RWPE1 (cell line): ENCODE results near the gene FMNL1.

Experiments
- CTCF ChIA-PET: fragments of 350-600 bp; sonication (Branson Sonifier 250); formaldehyde crosslinking; extraction: SDS; loops from one replicate; lab custom pipeline; 2021; lab: Yijun Ruan, JAX
- POLR2A ChIA-PET: fragments of 400-600 bp; formaldehyde crosslinking; extraction: SDS; loops from one replicate; lab custom pipeline; 2020; ENCODE audit warnings: antibody characterized with exemption; ENCODE audit not compliant: low non-redundant PET; lab: Yijun Ruan, JAX
- DNase-seq: peaks from one replicate; pipeline ENCODE4 v3.0.0; 2012; ENCODE audit warnings: low spot score
- H3K27ac ChIP-seq: fragments of 450-650 bp; 2 replicates; pipeline ENCODE4 v1.5.1; 2017
- CTCF ChIP-seq: fragments of 450-650 bp; conservative IDR thresholded peaks from 2 replicates; pipeline ENCODE4 v1.5.1; 2017; ENCODE audit warnings: low read depth, mild to moderate bottlenecking

FMNL1 gene

DNA sequence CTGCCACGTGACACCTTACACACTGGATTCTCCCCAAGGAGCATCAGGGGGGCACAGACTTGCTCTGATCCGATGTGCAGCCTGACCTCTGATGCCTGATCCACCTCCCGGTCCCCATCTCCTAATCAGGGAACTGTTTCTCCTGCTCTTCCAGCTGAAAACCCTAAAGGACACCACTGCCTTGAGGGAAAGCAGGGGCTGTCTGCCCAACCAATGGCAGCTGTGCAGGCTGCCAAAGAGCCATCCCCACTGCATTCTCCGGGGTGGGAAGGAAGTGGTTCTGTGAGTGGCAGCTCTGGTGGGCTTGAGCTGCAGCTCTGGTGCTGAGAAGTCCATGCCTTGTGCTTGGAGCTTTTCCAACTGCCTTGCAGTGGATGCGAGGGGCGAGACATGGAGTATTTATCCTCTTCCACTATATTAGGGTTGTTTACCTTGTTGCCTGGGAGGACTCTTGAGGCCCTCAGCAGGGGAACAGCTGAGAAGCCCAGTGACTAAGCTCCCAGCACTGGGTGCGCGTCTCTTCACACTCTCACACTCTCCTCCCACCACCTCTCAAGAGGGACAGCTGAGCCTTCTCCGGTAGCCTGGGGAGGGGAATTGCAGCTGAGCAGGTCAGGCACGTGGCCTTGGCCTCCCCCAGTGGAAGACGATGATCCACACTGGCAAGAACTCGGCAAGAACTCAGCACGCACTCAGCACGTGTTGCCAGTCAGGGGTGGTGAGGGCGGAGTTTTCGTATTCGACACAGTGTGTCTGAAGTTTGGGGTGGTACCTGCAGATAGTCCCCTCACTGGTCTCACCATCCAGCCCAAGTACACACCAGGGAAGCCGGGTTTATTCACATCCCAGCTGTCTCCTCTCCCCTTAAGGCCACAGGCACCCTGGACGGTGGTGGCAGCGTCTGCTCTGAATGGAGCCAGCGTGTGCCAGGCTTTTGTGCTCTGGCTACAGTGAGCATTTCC, 61.3 kb downstream of the FMNL1 start:
- ChIA-PET CTCF (interaction anchor here (0.6 to 1.3 kb wide), 4 partner anchors 12 to 1372 kb away, joined by 3 to 5 read pairs (median 3); no protein-coding TSS in a partner anchor), POLR2A (no interaction called here)
- no peak for DNase-seq
- H3K27ac ChIP-seq = peak overlapping the region; percentile 87
- no peak for TF ChIP-seq CTCF

GRCh38 chr17:45283711-45284110, 62.0 kb downstream of the FMNL1 start:
- ChIA-PET POLR2A (no interaction called here), CTCF (interaction anchor here (0.6 to 1.3 kb wide), 5 partner anchors 13 to 746 kb away, joined by 3 to 5 read pairs (median 4); no protein-coding TSS in a partner anchor)
- TF ChIP-seq CTCF = no peak
- peak overlapping the region; percentile 87 for H3K27ac ChIP-seq
- no peak for DNase-seq

DNA sequence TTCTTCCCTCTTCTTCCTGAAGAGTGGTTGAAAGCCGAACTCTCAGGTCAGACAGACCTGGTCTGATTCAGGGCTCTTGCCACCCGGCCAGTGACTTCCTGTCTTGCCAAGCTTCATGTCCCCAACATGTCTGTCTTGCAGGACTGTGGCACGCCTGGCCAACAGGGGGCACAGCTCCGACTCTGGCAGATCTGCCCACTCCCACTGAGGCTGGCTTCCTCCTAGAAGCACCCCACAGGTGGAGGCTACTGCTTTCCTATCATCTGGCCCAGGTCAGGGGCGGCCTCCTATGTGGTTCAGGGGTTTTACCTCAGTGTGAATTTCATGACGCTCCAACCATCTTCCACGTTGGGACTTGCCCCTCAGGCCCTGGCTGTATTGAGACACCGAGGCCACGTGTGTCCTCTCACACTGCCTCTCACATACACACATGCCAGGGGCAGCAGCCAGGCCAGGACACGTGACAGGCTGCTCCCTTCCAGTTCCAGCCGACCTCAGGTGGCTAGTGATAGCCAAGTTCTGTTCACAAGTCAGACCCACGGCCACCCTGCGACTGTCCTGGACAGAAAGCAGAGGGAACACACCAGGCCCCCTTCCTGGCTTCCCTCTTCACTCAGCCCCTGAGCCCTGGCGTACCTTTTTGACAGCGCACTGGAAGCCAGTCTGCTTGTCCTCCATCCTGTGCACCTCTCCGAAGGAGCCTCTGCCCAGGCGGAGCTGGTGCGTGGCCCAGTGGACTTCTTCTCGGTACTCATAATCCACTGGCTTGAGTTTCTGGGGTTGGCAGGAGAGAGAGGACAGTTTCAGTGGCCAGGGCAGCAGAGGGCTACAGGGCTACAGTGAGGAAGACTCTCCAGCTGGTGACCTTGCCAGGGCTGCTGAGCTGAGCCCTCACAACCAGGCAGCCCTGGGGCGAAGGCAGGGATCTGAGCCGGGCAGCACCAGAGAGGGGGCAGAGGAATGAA, 62.8 kb downstream of the FMNL1 start:
- TF ChIP-seq CTCF = no peak
- POLR2A ChIA-PET = no interaction called here

DNA sequence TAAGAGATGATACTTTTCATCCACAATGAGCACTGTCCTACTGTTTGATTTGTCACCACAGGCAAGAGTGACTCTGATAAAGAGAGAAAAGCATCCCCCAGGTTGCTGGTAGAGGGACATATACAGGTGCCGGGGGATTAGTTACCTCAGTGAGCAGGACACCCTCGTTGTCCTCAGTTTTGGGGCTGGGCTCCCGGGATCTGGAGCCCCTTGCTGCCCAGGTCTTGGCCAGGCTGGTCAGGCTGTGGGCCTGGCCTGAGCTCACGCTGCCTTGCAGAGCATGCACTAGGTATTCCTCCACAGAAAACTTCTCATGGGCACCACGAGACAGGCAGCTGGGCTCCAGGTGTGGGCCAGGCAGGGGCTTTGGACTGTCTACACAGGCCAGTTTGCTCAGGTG, 64.6 kb downstream of the FMNL1 start:
- TF ChIP-seq CTCF = no peak
- POLR2A ChIA-PET = no interaction called here
- H3K27ac ChIP-seq = peak overlapping the region; percentile 87
- CTCF ChIA-PET = interaction anchor here (0.5 to 0.9 kb wide), 2 partner anchors 10 to 99 kb away, joined by 4 read pairs; no protein-coding TSS in a partner anchor
- no peak for DNase-seq

More for the DNA sequence above, 62.8 kb downstream of the FMNL1 start:
- CTCF ChIA-PET = interaction anchor here (0.6 to 1.3 kb wide), 7 partner anchors 14 to 745 kb away, joined by 3 to 5 read pairs (median 3); no protein-coding TSS in a partner anchor
- DNase-seq = peak; percentile 66
- peak overlapping the region; percentile 87 for H3K27ac ChIP-seq

- CTCF ChIA-PET = interaction anchor here (0.5 to 1.4 kb wide), 3 partner anchors 10 to 135 kb away, joined by 3 to 6 read pairs (median 3); no protein-coding TSS in a partner anchor
- POLR2A ChIA-PET = no interaction called here
- DNase-seq = no peak
- no peak for TF ChIP-seq CTCF
- peak overlapping the region; percentile 87 for H3K27ac ChIP-seq
Observed at GRCh38 chr17:45287526-45288500, 66.1 kb downstream of the FMNL1 start.
